Fibroblast of skin of right quadriceps (primary cell): Measurements from ENCODE around the gene CALML4.
A peak's percentile ranks its signal among the peaks of the same experiment; 100 is the strongest.
"Not testable (repeated sequence)": the region's sequence is repeated elsewhere in the genome, so short reads cannot be mapped to it uniquely, and the experiment has no call there.

Experiments used
- DNase-seq: peaks from one replicate; pipeline ENCODE4 v3.0.0-alpha.2; 2013

Gene CALML4

DNA sequence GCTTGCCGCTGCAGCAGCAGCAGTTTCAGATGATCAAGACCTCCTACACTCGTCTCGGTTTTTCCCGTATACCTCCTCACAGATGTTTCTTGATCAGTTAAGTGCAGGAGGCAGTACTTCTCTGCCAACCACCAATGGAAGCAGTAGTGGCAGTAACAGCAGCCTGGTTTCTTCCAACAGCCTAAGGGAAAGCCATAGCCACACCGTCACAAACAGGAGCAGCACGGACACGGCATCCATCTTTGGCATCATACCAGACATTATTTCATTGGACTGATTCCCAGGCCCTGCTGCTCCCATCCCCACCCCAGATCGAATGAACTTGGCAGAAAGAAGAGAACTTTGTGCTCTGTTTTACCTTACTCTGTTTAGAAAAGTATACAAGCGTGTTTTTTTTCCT is 17.6 kb downstream of the CALML4 start:
- DNase-seq, result peak; percentile 75

DNA sequence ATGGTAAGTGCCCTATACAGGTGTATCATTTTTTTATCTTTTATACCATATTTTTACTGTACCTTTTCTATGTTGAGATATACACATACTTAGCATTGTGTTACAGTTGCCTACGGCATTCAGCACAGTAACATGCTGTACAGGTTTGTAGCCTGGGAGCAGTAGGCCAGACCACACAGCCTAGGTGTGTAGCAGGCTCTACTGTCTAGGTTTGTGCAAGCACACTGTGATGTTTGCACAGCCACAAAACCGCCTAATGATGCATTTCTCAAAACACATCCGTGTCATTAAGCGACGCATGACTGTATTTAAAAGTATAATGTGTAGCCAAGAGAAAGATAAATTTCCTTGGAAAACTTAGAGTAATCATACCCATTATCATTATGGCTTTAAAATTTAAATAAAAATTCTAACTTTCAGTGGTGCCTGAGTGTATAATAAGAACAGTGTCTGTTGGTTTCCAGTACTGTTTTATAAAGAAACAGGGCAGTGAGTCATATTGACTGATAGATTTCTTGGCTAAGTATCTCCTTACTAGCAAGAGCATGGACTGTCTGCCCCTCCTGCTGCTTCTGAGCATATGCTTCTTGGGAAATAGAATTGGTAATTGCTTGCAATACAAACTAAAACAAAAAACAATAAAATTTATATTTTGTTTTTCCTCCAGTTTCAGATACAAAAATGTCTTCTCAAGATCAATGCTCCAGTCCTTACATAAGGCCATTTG is 18.3 kb downstream of the CALML4 start:
- peak; percentile 64 for DNase-seq

DNA sequence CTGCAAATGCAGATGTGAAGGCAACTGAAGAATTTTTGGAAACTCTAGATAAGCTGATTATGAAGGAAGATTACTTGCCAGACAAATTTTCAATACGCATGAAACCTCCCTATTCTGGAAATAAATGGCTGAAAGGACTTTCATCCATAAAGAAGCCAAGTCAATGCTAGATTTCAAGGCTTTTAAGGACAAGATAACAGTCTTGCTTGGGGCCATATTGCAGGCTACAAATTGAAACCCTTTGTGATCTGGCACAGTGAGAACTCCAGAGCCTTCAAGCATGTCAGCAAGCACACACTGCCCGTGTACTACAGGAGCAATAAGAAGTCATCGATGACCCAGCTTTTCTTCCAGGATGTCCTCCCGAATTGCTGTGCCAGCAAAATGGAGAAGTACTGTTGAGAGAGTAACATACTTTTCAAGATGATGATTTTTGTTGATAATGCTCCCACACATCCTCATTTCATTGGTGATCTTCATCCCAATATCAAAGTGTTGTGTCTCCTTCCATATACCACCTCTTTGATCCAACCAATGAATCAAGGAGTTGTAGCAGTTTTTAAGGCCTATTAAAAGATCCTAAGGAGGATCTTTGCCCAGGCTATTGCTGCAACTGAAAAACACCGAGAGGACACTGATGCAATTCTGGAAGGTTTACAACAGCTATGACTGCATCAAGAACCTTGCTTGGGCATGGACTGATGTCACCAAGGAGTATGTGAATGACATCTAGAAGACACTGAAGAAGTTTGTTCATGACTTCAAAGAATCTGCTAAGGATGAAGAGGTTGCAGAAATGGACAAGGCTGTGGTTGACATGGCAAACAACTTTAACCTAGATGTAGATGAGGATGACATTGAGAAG is 20.3 kb downstream of the CALML4 start:
- no peak for DNase-seq

DNA sequence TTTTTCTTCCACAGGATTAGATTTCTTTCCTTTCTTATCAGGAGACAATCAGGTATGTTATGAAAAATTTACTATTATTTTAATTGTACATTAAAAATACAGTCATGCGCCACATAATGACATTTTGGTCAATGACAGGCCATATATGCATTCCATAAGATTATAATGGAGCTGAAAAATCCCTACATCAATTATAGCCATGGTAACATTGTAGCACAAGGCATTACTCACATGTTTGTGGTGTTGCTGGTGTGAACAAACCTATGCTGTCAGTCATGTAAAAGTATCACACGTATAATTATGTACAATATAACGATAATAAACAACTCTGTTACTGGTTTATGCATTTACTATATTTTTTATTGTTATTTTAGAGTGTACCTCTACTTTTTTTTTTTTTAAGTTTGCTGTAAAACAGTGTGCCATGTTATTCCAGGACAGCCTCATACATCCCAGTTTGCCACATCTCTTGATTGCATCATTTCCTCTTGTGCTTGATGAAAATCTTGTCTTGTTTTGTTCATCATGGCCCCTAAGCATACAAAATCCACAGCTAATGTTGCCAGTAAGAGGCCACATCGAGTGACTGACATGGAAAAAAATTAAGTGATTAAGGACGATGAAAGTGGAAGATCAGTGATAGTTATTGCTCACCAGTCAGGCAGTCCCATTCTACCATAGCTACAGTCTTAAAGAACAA is 21.4 kb downstream of the CALML4 start:
- DNase-seq, result peak; percentile 52

DNA sequence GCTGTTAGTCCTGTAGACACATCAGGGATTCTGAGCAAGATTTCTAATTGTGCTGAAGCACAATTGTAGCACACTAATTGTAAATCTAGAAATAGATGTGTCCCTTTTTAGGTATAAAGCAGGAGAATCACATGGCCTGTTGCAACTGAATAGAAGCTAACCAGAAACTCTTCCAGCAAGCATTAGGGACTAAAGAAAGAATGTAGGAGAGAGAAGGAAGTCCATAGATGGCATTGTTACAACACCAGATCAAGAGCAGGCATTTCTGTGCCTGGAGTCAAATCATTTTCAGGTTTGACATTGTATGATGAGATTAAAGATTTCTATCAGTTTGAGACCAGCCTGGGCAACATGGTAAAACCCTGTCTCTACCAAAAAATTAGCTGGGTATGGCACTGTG is 27.4 kb downstream of the CALML4 start:
- DNase-seq, result no peak

DNA sequence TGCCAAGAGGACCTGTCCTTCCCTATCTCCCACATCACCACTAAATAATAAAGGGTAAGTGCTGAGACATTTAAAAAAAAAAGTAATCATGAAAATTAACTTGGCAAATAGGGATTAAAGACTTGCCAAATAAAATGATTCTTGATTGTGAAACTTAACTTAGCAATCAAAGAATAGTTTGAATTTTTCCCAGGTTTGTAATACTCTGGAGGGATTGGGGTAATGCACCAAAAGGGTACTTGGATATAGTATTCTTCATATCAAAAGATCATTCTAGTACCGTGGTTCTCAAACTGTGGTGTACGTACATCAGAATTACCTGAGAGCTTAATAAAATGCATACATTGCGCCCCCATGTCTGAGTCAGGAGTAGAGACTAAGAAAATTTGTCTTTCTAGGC is 28.5 kb downstream of the CALML4 start:
- no peak for DNase-seq

DNA sequence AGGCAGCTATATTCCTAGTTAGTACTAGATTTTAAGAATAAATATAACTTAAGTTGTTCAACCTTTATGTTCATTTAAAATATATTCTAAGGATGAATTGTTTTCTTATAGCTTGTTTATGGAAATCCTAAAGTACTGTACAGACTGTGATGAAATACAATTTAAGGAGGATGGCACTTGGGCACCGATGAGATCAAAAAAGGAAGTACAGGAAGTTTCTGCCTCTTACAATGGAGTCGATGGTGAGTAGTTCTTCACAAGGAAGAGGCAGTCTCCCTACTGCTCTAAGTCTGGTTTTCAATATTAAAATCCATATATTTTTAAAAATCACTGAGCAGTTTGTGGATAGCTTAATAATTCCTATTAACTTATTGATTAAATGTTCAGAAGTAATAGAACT is 29.6 kb downstream of the CALML4 start:
- no peak for DNase-seq

DNA sequence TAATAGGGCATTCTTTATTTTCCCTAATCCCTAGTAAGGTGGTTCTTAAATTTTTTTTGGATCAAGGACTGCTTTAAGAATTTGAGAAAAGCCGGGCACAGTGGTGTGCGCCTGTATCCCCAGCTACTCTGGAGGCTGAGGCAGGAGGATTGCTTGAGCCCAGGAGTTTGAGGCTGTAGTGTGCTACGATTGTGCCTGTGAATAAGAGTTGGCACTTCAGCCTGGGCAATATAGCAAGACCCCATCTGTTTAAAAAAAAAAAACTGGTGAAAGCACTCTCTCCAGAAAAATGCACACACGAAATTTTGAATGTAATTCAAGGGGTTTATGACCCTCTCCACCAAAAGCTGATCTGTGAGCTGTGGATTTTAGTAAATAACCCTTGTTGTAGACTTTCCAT is 32.0 kb downstream of the CALML4 start:
- no peak for DNase-seq

DNA sequence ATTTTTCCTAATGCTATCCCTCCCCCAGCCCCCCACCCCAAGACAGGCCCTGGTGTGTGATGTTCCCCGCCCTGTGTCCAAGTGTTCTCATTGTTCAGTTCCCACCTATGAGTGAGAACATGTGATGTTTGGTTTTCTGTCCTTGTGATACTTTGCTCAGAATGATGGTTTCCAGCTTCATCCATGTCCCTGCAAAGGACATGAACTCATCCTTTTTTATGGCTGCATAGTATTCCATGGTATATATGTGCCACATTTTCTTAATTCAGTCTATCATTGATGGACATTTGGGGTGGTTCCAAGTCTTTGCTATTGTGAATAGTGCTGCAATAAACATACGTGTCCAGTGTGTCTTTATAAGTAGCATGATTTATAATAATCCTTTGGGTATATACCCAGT is 33.1 kb downstream of the CALML4 start:
- DNase-seq, result not testable (repeated sequence)

DNA sequence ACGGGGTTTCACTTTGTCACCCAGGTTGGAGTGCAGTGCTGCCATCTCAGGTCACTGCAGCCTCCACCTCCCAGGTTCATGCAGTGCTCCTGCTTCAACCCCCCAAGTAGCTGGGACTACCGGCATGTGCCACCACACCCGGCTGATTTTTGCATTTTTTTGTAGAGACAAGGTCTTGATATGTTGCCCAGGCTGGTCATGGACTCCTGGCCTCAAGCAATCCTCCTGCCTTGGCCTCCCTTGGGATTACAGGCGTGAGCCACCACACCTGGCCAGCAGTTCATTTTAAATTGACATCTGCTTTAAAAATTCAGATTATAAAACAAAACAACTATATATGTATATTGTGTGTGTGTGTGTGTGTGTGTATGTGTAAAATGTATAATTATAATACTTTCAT is 38.3 kb downstream of the CALML4 start:
- no peak for DNase-seq

DNA sequence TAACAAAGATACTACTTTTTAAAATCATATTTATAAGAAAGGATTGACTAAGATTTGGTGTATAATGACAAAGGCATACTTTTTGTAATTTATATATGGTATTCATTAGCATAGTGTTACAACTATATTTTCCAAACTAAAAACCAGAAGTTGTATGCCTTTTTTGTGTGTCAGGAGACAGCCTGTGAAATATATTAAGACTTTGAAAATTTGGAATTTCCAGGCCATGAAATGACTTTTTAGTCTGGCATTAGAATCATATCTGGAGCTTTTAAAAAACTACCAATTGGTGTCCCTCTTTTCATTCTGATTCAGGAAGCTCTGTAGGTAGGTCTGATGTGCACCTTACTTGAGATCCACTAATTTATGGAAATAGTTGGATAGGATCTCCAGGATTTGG is 41.9 kb downstream of the CALML4 start:
- DNase-seq, result no peak

DNA sequence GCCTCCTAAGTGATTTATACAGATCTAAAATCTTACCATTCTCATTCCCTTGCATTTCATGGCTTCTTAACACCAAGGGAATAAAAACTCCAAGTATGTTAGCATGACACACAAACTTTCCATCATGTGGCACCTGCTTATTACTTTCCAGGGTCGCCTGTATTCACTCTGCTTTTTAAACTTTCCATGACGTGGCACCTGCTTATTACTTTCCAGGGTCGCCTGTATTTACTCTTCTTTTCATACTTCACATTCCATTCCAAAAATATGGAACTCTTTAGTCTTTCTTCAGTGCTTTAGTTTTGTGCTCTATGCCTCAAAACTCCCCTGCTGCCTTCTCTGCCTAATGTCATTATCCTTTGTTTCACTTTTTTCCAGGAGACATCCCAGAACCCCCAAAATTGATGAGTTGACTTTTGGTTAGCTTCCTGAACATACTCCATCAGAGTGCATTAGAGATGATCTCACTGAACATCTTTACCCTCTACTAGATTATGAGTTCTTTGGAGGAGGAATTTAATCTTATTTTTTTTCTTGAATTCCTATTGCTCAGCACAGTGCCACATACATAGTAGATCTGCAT is 47.0 kb downstream of the CALML4 start:
- DNase-seq, result peak; percentile 20

DNA sequence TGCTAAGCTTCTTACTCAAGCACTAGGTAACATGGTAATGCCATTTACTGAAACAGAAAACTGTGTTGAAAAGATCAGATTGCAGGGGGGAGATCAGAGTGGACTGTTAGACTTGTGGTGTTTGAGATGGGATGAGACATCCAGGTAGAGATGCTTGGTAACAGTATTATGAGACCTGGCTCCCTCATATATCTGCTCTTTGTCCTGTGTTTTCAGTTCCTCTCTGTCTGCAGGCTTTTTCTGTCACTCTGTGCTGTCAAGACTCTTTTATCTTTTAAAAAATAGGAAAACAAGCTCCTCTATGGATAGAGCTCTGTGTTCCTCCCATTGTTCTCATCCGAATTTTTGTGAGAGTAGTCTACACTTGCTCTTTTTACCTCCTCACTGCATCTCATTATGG is 48.1 kb downstream of the CALML4 start:
- no peak for DNase-seq

DNA sequence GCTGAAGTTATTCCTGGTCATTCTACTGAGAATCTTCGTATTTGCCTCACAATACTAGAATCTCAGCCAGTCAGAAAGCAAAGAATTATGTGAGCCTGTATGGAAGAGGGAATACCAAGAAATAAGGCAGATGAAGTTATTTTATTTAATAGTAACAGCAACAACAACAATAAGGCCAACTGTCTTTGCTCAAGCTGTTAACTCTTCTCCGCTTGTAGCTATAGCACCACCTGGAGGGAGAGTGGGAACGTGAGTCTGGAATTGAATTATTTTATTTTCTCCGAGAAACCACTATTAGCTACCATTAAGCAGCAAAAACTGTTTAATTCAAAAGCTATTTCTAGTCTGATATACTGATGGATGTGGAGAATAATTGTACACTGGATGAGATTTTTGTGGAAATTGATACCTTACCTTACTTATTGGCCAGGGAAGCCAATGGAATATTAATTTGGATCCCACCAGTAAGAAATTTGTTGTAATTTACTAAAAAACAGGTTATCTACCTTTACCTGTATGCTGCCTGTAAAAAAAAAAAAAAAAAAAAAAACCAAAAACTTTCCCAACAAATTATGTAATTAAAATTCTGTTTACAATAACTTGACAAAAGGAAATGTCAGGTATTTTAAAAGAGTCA is 50.1 kb downstream of the CALML4 start:
- peak; percentile 66 for DNase-seq

DNA sequence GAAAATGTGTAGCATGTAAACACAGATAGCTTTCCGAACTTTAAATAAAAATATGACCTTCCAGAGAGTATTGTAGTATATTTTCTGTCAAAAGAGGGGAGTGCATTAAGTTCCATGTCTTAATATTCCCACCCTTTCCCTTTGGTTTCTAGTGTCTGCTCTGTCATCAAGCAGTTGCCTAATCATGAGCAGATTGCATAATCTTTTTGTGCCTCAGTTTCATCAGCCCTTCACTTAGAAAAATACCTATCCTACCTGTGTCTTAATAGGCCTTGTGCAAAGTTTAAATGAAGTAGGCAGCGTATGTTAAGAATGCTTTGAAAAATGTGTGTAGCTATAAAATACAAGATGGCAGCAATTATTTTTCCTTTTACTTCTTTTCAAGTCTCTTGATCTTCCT is 52.8 kb downstream of the CALML4 start:
- no peak for DNase-seq

DNA sequence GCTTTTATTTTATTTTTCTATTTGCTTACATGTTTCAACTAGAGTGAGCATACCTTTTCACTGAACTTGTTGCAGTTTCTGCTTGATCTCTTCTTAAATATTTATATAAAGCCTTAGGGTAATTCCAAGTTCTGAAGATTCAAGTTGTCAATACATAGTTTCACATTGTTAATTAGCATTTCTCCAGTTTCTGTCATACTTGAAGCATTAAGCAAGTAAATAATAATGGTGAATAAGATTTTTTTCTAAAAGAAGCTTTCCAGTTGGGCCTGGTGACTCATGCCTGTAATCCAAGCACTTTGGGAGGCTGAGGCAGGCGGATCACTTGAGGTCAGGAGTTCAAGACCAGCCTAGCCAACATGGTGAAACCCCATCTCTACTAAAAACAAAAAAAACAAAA is 53.9 kb downstream of the CALML4 start:
- peak; percentile 34 for DNase-seq

DNA sequence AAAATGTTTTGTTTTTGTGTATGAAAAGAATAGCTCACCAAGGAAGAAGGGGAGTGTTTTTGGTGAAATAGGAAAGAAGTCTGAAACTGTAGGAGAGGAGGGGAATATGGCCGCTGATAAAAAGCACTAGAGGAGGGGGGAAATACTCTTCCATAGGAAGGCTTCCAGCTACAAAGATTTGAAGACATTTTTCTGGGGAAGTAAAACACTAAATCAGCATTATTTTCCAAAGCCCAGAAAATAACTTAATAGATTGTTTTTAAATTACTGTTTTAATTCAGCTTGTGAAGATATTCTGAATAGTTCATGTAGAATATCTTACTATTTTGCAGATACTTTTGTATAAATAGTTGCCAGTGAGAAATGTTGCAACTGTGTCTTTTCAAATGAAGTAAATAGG is 54.9 kb downstream of the CALML4 start:
- no peak for DNase-seq

DNA sequence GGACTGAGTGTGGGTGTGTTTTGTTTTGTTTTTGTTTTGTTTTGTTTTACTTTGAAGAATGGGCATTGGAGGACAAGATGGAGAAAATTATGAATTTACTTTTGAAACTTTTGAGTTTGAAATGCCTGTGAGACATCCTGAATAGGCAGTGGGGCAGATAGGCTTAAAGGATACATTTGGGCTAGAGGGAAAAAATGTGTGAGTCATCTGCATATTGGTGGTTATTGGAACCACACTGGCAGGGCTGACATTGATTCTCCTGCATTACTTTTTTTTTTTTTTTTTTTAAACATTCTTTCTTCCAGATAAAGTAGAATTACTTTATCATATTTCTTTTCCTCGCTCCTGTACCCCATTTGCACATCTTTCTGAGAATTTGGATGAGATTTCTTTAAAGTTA is 56.1 kb downstream of the CALML4 start:
- peak; percentile 76 for DNase-seq

DNA sequence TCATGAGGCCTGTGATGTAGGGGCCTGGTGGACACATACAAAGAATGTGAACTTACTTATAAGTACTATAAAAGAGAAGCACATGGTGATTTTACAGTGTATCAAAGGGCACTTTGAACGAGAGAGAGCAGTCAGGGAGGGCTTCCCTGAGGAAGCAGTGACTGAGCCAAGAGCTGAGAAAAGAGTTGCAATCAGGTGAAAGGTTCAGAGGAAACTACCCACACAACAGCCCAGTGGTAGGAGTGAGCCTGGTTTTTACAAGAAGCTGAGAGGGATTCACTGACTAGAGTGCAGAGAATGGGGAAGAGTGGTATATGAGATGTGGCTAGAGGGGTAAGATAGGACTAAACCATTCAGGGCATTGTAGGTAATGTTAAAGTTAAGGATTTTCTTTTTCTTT is 57.1 kb downstream of the CALML4 start:
- DNase-seq, result no peak

DNA sequence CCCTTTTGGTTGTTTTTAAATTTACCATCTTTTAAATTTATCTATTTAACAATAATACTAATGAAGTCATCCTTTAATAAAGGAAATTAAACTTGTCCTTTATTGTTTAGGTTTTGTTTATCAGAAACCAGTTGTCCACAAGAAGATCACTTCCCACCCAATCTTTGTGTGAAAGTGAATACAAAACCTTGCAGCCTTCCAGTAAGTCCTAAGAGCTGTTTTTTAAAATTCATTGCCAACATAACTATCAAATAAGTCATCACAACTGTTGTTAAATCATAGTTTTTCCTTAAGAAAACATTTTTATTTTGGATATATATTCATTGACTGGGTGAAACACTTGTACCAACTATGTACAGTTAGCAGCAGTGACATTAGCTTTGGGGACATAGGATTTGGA is 59.4 kb downstream of the CALML4 start:
- no peak for DNase-seq

DNA sequence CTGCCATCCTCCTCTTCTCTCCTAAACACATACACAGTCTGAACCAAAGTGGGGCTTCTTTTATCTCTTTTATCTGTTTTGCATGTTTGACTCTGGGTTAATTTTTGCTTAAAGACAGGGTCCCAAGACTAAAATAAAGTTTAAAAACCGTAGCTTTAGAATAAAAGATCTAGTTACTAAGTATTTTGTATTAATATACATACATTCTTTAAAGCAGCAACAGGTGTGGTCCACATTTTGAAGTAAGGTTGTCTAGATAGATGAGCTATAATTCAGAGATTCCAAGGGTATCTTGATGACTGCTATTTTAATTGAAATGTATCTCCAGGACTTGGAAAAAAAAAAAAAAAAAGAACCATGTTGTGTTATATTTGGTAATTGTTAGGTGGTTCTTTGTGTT is 61.3 kb downstream of the CALML4 start:
- no peak for DNase-seq

DNA sequence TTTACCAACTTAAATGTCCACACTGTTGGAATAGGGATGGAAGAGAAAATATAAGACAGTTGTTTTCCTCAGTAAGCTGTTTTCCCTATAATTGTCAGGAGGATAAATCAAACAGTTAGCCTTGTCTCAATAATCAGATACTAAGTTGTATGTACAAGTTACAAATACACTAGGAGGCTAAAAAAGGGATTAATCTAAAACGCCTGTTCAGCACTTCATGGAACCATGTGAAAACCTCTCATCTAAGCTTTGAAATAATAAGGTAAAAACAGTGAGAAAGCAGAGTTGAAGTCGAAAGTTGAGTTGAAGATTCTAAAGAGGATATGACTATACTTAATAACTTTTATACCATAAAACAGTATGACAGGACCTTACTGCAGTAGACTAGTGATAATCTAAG is 62.0 kb downstream of the CALML4 start:
- DNase-seq, result no peak
